H1 (cell line): ENCODE data around the gene EEF1AKMT2. TPM values are rescaled to one million over a fixed set of nuclear protein-coding genes. Genes with fewer than 3 reads are reported as not detected.

Experiments
- CEBPB ChIP-seq: IDR thresholded peaks from 2 replicates; pipeline ENCODE4 v1.6.1; 2012; ENCODE audit warnings: low read depth, low read length
- CHD2 ChIP-seq: IDR thresholded peaks from 2 replicates; pipeline ENCODE4 v1.6.1; 2012; ENCODE audit warnings: low read length, improper control_type of control experiment
- HDAC6 ChIP-seq: IDR thresholded peaks from one replicate; pipeline ENCODE4 v1.7.1; 2012; ENCODE audit warnings: low read depth, mild to moderate bottlenecking, inconsistent platforms, low read length, moderate library complexity
- JUN ChIP-seq: IDR thresholded peaks from 2 replicates; pipeline ENCODE4 v1.6.1; 2011; ENCODE audit warnings: low read depth, mild to moderate bottlenecking, improper control_type of control experiment, low read length
- KDM4A ChIP-seq: IDR thresholded peaks from one replicate; pipeline ENCODE4 v1.7.1; 2012; ENCODE audit warnings: low read depth, mild to moderate bottlenecking, moderate library complexity, low read length, inconsistent platforms; ENCODE audit not compliant: severe bottlenecking
- MAFK ChIP-seq: IDR thresholded peaks from 2 replicates; pipeline ENCODE4 v1.6.1; 2012; ENCODE audit warnings: low read depth, mild to moderate bottlenecking, improper control_type of control experiment, low read length
- RBBP5 ChIP-seq: IDR thresholded peaks from 2 replicates; pipeline ENCODE4 v1.7.1; 2012; ENCODE audit warnings: low read depth, mild to moderate bottlenecking, inconsistent platforms, low read length, moderate library complexity, borderline replicate concordance
- polyA plus RNA-seq, 7 experiments: library from polyadenylated mRNA; depleted of rRNA in 3 of 7; stranded (reverse) in 5 of 7; unstranded in 2 of 7; fragments of >200 nt in 5 of 7; fragments of 200-250 nt in 2 of 7; gene quantifications; 1 replicate in 5 of 7; 2 replicates in 1 of 7; 4 replicates in 1 of 7; pipeline versions ENCODE4 v1.2.1 to v1.2.3, GENCODE V29; 2011 to 2013; ENCODE audit warnings: missing spikeins in 2 of 7, mixed read lengths in 2 of 7
- total RNA-seq: library from RNA; stranded (reverse); fragmentation: NEBNext Ultra II Directional; extraction: Animal tissue kit (Norgen Biotek cat#: 25700); gene quantifications from 2 replicates; pipeline ENCODE4 v1.2.1, GENCODE V29; 2021
- TF ChIP-seq, protein P1 (sequence below): IDR thresholded peaks from 2 replicates; pipeline ENCODE4 v1.6.1; 2012; ENCODE audit warnings: inconsistent platforms

EEF1AKMT2 gene
- total and polyA plus RNA-seq, 2 of the 8 experiments (the other 6 are each of a cell fraction or from before 2014, with no cell fraction given) = 9.8 to 26.8 TPM

DNA sequence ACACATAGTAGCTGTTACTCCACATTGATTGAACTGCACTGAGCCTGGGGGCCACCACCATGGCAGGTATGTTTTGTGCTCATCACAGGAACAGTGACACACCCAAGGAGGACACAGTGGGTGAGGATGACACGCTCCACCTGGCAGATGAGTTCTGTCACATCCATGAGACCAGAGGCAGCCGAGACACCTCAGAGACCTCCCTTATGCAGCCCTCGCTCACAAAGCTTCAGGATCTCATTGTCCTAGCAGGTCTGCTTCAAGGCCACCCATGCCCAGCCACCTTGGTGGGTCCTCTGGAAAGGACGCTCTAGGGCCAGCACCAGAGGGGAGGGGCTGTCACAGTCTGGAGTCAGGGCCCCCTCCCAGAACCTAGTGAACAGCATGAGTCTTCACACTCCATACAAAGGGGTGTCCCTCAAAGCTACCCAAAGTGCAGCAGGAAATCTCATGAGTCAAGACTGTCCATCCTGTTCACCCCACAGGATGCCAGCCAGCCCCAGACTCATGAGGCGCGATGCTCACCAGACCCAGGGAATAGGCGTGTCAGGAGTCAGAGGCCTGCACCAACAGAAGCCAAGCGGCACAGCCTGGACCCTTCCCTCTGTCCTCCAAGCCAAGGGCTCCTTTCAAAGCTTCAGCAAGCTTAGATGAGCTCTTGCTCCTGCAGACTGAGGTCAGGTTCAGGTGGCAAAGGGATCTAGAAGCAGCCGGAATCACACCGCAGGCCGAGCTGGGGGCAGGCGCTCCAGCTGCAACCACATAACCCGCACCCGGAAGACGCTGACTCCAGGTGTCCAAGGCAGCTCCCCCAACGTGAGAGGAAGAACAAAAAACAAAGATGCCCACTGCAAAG is 57.1 kb downstream of the EEF1AKMT2 start (continued):
- TF ChIP-seq RBBP5 = no peak
- TF ChIP-seq MAFK = no peak
- no peak for TF ChIP-seq KDM4A
- TF ChIP-seq, protein P1, sequence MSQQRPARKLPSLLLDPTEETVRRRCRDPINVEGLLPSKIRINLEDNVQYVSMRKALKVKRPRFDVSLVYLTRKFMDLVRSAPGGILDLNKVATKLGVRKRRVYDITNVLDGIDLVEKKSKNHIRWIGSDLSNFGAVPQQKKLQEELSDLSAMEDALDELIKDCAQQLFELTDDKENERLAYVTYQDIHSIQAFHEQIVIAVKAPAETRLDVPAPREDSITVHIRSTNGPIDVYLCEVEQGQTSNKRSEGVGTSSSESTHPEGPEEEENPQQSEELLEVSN = no peak
- TF ChIP-seq CEBPB = no peak
- TF ChIP-seq CHD2 = no peak
- no peak for TF ChIP-seq HDAC6
- TF ChIP-seq JUN = no peak
